Nucleus accumbens (tissue), 56 donors: ENCODE results near the gene DNAH9.

Experiments used
- DNase-seq, 56 donors: peaks; one replicate each; lab custom pipeline; 2025; lab: John Stamatoyannopoulos, UW

Gene DNAH9

GRCh38 chr17:11832401-11833137, 234.3 kb downstream of the DNAH9 start:
- DNase-seq = no peak

- no peak for DNase-seq
These were observed 238.2 kb downstream of the DNAH9 start for GRCh38 chr17:11836508-11836907.

GRCh38 chr17:11840052-11840451, 241.8 kb downstream of the DNAH9 start:
- DNase-seq = no peak

- no peak for DNase-seq
These were observed 242.6 kb downstream of the DNAH9 start for GRCh38 chr17:11840831-11841230.

GRCh38 chr17:11848330-11848729, 250.1 kb downstream of the DNAH9 start:
- DNase-seq = no peak

GRCh38 chr17:11852231-11852630, 254.0 kb downstream of the DNAH9 start:
- DNase-seq = no peak

- no peak for DNase-seq
These were observed 254.6 kb downstream of the DNAH9 start for GRCh38 chr17:11852912-11853311.

- DNase-seq = peak in 51 of 56 donors; percentile 6 to 75 (median 31)
These were observed 255.3 kb downstream of the DNAH9 start for GRCh38 chr17:11853321-11854151.

- DNase-seq = no peak
These were observed 257.0 kb downstream of the DNAH9 start for GRCh38 chr17:11855306-11855705.

DNA sequence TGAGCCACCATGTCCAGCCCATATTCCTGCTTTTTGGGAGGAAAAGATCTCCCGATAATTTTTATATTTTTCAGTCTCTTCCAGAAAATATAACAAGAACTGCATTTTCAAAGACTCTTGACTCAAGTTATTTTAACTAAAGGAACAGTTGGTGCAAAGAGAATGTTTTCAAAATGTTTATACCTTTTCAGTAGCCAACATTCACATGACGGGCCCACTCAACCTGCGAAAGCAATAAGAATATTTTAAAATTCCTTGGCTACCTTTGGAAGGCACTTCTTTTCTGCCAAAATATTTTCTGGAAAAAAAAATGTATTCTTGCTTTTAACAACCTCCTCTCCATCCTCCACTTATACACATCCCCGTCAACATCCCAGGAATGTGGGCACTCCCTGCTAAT, 258.7 kb downstream of the DNAH9 start:
- DNase-seq = no peak

DNA sequence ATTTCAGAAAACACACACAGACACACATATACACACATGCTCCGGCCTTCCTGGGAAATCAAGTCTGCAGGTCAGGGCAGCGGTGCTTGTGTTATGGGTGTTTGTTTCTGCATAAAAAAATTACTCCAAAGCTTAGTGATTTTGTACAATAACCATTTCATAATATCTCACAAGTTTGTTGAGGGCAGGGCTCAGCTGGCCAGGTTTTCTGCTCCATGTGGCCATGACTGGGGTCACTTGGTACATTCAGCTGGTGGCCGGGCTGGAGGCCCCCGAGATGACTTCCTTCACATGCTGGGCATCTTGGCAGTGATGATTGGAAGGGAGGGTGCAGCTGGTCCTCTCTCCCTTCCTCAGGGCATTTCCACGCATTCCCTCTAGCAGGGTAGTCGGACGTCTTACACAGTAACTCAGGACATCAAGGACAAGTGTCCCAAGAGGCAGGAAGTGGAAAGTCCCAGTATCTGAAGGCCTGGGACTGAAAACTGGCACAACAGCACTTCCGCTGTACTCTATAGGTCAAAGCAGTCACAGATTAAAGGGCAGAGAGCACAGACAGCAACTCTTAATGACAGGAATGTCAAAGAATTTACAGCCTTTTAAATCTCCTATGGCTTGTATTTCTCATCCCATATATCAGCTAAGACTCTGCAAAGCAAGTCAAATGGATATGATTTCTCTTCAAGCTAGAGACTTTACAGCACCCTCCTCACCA, 271.6 kb downstream of the DNAH9 start:
- DNase-seq = no peak

GRCh38 chr17:11871773-11872172, 273.5 kb downstream of the DNAH9 start:
- no peak for DNase-seq

GRCh38 chr17:11874756-11875155, 276.5 kb downstream of the DNAH9 start:
- peak in 2 of 56 donors; percentile 15 for DNase-seq

DNA sequence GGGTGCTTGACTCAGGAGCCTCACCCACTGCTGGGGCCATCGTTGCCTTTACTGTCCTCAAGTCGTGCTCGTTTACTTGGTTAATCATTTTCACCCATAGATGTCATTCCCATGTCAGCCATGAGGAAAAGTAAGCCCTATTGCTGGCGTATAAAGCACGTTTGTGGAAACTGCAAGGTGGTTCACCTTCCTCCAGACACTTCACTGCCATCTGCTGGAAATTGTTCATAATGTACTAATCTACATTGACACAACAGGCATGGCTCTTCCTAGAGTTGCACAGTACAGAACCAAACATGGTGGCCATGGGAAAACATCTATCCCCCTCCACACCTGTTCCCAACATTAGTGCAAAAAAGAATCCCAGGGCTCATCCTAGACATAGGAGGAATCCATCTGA, 282.4 kb downstream of the DNAH9 start:
- peak in 3 of 56 donors; percentile 5 to 23 (median 21) for DNase-seq

- DNase-seq = no peak
These were observed 284.4 kb downstream of the DNAH9 start for GRCh38 chr17:11882716-11883115.

DNA sequence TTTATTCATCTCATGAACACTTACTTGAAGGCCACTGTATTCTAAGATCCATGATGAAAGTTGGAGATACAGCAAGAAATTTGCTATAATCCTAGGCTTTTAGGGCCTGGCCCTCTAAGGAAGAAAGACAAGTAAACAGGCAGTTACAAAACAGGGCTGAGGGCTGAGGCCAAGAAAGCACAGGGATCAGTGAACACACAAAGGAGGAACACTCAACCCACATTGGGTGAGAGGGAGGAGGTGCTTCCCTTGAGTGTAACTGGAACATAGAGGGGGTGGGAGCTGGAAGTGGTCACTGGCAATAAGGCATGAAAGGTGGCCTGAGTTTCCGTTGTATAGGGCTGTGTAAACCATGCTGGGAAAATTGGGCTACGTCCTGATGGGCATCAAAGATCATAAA, 286.8 kb downstream of the DNAH9 start:
- peak in 3 of 56 donors; percentile 6 to 16 (median 13) for DNase-seq

DNA sequence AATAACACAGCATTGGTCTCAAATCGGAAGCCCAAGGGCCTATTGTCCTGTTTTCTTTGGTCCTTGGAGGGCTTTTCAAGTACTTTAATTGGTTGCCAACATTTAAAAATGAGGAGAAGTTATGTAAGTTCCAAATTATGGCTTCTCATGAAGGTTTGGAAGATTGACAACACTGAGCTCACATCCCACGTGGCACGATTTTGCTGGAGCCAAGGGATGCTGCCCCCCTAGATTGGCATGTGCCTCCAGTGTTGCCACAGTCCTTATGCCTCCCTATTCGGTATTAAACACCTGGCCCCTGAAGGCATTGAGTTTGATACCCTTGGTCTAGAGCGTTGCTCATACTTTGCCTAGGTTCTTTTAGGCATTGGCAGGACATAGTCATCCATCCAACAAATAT, 291.0 kb downstream of the DNAH9 start:
- peak in 5 of 56 donors; percentile 2 to 17 (median 8) for DNase-seq

- no peak for DNase-seq
These were observed 295.6 kb downstream of the DNAH9 start for GRCh38 chr17:11893862-11894261.

DNA sequence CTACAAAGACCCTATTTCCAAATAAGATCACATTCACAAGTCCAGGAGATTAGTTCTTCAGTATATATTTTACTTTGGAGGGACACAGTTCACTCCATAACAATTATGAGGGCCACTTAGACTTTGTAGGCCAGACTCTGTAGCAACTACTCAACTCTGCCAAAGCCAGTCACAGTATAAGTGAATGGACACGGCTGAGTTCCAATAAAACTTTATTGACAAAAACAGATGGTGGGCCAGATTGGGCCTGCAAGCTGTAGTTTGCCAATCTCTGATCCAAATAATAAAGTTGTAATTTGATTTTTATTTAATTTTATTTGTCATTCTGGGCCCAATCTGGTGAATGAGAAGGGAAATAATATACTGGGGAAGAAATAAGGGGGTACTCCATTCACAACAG, 297.9 kb downstream of the DNAH9 start:
- no peak for DNase-seq

DNA sequence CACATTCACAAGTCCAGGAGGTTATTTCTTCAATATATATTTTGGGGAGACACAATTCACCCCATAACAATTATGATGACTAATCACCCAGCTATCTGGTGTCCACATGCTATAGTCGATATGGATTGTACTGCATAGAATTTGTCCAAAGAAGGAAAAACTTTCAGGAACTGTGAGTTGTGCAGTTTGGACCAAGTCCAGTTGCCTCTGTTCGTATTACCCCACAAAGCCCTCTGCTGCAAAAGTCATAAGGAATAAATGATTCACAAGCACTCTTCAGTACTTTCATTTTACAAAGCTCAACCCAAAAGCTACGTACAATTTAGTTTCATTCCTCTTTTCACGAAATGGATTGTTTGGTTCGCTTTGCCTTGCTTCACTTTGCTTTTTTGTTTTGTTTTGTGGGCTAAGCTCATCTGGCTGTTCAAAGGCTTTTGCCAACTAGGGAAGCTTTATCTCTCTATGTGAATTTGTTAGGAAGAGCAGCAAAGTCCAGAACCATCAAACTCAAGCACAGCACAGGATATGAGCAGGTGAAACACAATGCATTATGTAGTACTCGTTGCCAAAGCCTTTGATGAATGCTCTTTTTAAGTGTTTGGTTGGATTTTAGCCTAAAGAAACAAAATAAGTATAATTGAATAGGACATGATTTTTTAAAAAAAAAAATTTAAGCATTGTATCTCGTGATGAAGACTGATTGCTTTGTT, 300.4 kb downstream of the DNAH9 start:
- DNase-seq = no peak
